Measurements from ENCODE around the gene SIRPD. TPM values are rescaled to one million over a fixed set of nuclear protein-coding genes. Genes with fewer than 3 reads are reported as not detected.

The SIRPD gene
- total and polyA plus RNA-seq, 2 of the 13 experiments (the other 11 are each of a cell fraction or from before 2014, with no cell fraction given): not detected

GRCh38 chr20:1533059-1533458, 24.4 kb downstream of the SIRPD start:
- H3K27me3 ChIP-seq (ENCODE audit: control insufficient read depth in 1 of 2, insufficient read depth in 2 of 2, low read length in 2 of 2): peaks cover 3 to 12% of the 10 kb centered on the region in 2 experiments; a peak in 1 of 5 replicates
- POLR2A ChIA-PET: no interaction called here
- H3K27ac ChIP-seq (ENCODE audit: extremely low read length, insufficient read depth, low read length): no peak overlapping the region
- BruUV-seq (replicated peaks): no TSS peak
- H3K4me1 ChIP-seq (ENCODE audit: insufficient read depth, low read length): no peaks in the 10 kb centered on the region
- CTCF ChIA-PET (ENCODE audit: low intra/inter-chr PET ratio, low total read pairs): no interaction called here
- in situ Hi-C loops (cut with HindIII; ENCODE audit: extremely low pct_ligation_motif_present, low pct_unique_long_range_greater_than_20kb) (no loop called here), intact Hi-C loops (cut with micrococcal nuclease; ENCODE audit: unreplicated experiment) (loop anchor here (1.0 kb wide), 1 partner anchor 244 kb away; no protein-coding TSS in a partner anchor)
- H3K4me3 ChIP-seq (replicated peaks in 1 of 3; ENCODE audit: insufficient read depth in 1 of 3, low read depth in 2 of 3, low read length in 3 of 3): no peak overlapping the region
- TF ChIP-seq ZKSCAN1 (IDR thresholded peaks at IDR 0.05; ENCODE audit: low read length) (no peak), CTCF (CRISPR knock-in tag; IDR thresholded peaks at IDR 0.05) (peak; percentile 48), STAG1 (CRISPR knock-in tag; IDR thresholded peaks at IDR 0.05) (peak; percentile 54)
- H3K79me2 ChIP-seq (ENCODE audit: insufficient read depth, low read length): no peaks in the 10 kb centered on the region
- H3K36me3 ChIP-seq (replicated peaks in 1 of 2; ENCODE audit: control insufficient read depth in 1 of 2, insufficient read depth in 2 of 2, low read length in 2 of 2): no peaks in the 10 kb centered on the region
- DNase-seq (ENCODE audit: low spot score): no peak
- no peak overlapping the region for H2AFZ ChIP-seq (ENCODE audit: low read length)
- no peaks in the 10 kb centered on the region for H4K20me1 ChIP-seq (ENCODE audit: insufficient read depth, low read length)
- FAIRE-seq: no peak
- no peak overlapping the region for H3K9ac ChIP-seq (ENCODE audit: insufficient read depth, low read depth, low read length)
- no peaks in the 10 kb centered on the region for H3K9me3 ChIP-seq (ENCODE audit: low read length)
- peak; percentile 74 for ATAC-seq
- H3K4me2 ChIP-seq (ENCODE audit: low read depth, low read length): no peak overlapping the region
- 31% methylated on average over 4 of the region's 4 CpGs for WGBS (ENCODE audit: low lambda C conversion rate)

GRCh38 chr20:1528811-1529210, 28.7 kb downstream of the SIRPD start:
- ChIA-PET POLR2A (no interaction called here), CTCF (ENCODE audit: low intra/inter-chr PET ratio, low total read pairs) (no interaction called here)
- TF ChIP-seq PPARG (CRISPR knock-in tag; conservative IDR thresholded peaks at IDR 0.05): no peak
- TF ChIP-seq ZNF790 (CRISPR knock-in tag; IDR thresholded peaks at IDR 0.05; ENCODE audit: borderline replicate concordance): no peak
- no peak for TF ChIP-seq RNF219 (CRISPR knock-in tag; IDR thresholded peaks at IDR 0.05)
- no peak for TF ChIP-seq ZFY (CRISPR knock-in tag; IDR thresholded peaks at IDR 0.05)
- TF ChIP-seq FOXP1 (IDR thresholded peaks at IDR 0.05): no peak
- TF ChIP-seq FOXP1 (CRISPR knock-in tag; IDR thresholded peaks at IDR 0.05): no peak
- TF ChIP-seq SUZ12 (IDR thresholded peaks at IDR 0.05; ENCODE audit: low read depth, low read length): no peak
- no peak for TF ChIP-seq TAF15 (IDR thresholded peaks at IDR 0.05; ENCODE audit: low read depth, low read length, poor library complexity, severe bottlenecking)
- TF ChIP-seq PRMT3 (CRISPR knock-in tag; IDR thresholded peaks at IDR 0.05; ENCODE audit: borderline replicate concordance, low read depth): no peak
- no peak for TF ChIP-seq ZNF740 (CRISPR knock-in tag; IDR thresholded peaks at IDR 0.05)
- no peak for TF ChIP-seq ZNF10 (CRISPR knock-in tag; IDR thresholded peaks at IDR 0.05; ENCODE audit: borderline replicate concordance, low read depth)
- TF ChIP-seq ATF7-NPFF (CRISPR knock-in tag; IDR thresholded peaks at IDR 0.05; ENCODE audit: low read depth): no peak
- TF ChIP-seq ZNF460 (CRISPR knock-in tag; IDR thresholded peaks at IDR 0.05; ENCODE audit: borderline replicate concordance): no peak
- no peak for TF ChIP-seq RXRA (CRISPR knock-in tag; IDR thresholded peaks at IDR 0.05)

More at GRCh38 chr20:1528811-1529210, 28.7 kb downstream of the SIRPD start:
- FAIRE-seq (no peak), DNase-seq (ENCODE audit: low spot score) (no peak), ATAC-seq (no peak)
- Histone ChIP-seq H4K20me1 (ENCODE audit: insufficient read depth, low read length) (no peaks in the 10 kb centered on the region), H2AFZ (ENCODE audit: low read length) (no peak overlapping the region), H3K79me2 (ENCODE audit: insufficient read depth, low read length) (no peaks in the 10 kb centered on the region), H3K27ac (ENCODE audit: extremely low read length, insufficient read depth, low read length) (no peak overlapping the region), H3K27me3 (ENCODE audit: control insufficient read depth in 1 of 2, insufficient read depth in 2 of 2, low read length in 2 of 2) (peaks cover 0 to 17% of the 10 kb centered on the region in 2 experiments; a peak in 2 of 5 replicates), H3K4me1 (ENCODE audit: insufficient read depth, low read length) (no peaks in the 10 kb centered on the region), H3K36me3 (replicated peaks in 1 of 2; ENCODE audit: control insufficient read depth in 1 of 2, insufficient read depth in 2 of 2, low read length in 2 of 2) (no peaks in the 10 kb centered on the region), H3K9ac (ENCODE audit: insufficient read depth, low read depth, low read length) (no peak overlapping the region), H3K4me2 (ENCODE audit: low read depth, low read length) (no peak overlapping the region), H3K9me3 (ENCODE audit: low read length) (no peaks in the 10 kb centered on the region), H3K4me3 (replicated peaks in 1 of 3; ENCODE audit: insufficient read depth in 1 of 3, low read depth in 2 of 3, low read length in 3 of 3) (no peak overlapping the region)
- 2% methylated on average over 1 of the region's 1 CpG for WGBS (ENCODE audit: low lambda C conversion rate)
- BruUV-seq (replicated peaks): no TSS peak
- intact Hi-C loops (cut with micrococcal nuclease; ENCODE audit: unreplicated experiment): no loop called here
- in situ Hi-C loops (cut with HindIII; ENCODE audit: extremely low pct_ligation_motif_present, low pct_unique_long_range_greater_than_20kb): no loop called here
